Activated CD4-positive, CD25-positive, alpha-beta regulatory T cell treated with anti-CD3 and anti-CD28 coated beads, Interleukin-2, amount 50 U/mL, for 16 hours (primary cell): Measurements from ENCODE around the gene ARAP2.
"Not testable (repeated sequence)": the region's sequence is repeated elsewhere in the genome, so short reads cannot be mapped to it uniquely, and the experiment has no call there.

Experiments
- DNase-seq: peaks from one replicate; pipeline ENCODE4 v3.0.0-alpha.2; 2020; ENCODE audit warnings: low read depth, low spot score

The ARAP2 gene

GRCh38 chr4:36183665-36184393, 60.5 kb downstream of the ARAP2 start:
- no peak for DNase-seq

DNA sequence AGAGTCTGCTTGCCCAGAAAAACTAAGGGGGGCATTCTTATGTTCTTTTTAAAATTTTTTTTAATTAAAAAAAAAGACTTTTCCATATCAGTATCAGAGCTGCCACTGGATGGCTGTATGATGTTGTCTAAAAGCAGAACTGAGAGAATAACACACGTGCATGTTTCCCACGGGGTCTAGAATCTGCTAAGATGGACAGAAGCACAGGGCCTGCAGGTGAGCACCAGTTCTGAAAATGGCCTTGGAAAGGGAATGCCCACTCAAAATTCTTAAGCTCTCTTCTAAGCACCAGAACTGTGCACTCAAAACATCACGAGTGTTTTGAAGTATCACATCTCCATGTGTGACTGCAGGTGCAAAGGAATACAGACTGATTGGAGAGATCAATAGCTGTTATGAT, 61.1 kb downstream of the ARAP2 start:
- DNase-seq = no peak

DNA sequence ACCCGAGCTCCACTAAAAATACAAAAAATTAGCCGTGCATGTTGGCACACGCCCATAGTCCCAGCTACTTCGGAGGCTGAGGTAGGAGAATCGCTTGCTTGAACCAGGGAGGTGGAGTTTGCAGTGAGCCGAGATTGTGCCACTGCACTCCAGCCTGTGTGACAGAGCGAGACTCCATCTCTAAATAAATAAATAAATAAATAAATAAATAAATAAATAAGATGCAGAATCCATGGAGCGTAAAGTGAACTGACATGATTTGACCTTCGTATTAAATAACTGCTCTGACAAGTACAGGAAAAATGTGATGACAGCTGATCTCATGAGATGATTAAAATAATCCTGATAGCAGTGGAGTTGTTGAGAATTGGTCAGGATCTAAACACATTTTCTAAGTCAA, 62.0 kb downstream of the ARAP2 start:
- DNase-seq = not testable (repeated sequence)

DNA sequence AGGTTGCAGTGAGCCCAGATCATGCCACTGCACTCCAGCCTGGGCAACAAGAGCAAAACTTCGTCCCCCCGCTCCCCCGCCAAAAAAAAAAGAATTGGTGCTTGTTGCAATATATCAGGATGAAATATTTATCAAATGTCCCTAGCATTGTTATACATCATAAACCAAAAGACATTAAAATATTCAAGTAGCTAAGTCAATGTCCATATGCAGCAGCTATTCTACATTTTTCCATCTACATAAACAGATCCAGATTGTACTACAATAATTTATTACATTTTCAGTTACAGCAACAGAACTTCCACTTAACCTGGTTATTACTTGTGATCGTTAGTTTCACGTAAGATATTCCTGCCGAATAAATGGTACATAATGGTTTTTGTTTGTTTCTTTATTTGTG, 64.1 kb downstream of the ARAP2 start:
- no peak for DNase-seq

DNA sequence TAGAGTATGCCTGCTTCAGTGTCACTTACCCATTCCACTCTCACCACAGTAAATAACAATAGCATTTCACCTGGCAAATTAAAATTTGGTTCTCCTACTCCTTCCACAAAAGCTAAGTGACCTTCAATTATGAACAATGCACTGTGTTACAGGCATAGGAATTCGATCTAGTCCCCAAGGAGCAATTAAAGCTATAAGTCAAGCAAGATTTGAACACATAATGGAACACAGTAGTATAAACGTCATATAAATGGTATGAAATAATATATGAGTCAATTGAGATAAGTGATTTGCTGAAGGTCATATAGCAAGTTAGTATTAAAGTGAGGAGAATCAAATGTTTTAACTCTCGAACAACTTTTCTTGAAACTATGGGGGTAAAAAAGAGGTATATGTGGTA, 65.8 kb downstream of the ARAP2 start:
- no peak for DNase-seq

DNA sequence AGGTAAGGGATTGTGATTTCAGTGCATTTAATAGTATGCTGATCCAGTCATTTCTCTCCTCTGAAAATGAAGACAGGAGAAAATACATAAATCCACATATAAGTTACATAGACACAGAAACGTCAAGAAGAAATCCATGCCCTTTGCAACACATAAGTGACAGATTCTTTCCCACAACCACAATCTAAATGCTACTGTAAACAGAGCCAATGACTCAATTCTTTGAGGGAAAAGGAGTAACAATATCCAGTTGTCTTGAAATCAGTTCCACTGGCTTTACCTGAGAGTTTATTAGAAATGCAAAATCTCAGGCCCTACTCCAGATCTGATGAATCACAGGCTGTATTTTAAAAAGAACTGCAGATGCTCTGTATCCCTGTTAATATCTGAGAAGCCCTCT, 66.4 kb downstream of the ARAP2 start:
- DNase-seq = no peak

- no peak for DNase-seq
Observed at GRCh38 chr4:36174570-36174969, 69.7 kb downstream of the ARAP2 start.

GRCh38 chr4:36173905-36174304, 70.4 kb downstream of the ARAP2 start:
- no peak for DNase-seq

DNA sequence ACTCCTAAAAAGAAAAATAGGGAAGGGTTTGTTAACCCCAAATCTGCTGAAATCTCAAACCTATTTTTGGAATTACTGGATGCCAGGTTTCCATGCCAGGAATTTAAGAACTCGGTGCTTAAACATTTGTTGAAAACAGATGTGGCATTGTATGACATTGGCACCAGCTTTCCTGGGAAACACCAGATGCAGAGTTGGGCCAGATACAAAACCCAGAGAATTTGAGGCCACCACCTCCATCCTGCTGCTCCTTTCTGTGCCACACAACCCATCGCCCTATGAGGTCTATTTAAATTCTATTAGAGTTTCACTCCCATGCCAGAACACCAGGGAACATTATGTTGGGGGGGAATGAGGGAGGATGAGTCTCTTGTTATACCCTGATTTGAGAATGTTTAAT, 71.7 kb downstream of the ARAP2 start:
- no peak for DNase-seq

DNA sequence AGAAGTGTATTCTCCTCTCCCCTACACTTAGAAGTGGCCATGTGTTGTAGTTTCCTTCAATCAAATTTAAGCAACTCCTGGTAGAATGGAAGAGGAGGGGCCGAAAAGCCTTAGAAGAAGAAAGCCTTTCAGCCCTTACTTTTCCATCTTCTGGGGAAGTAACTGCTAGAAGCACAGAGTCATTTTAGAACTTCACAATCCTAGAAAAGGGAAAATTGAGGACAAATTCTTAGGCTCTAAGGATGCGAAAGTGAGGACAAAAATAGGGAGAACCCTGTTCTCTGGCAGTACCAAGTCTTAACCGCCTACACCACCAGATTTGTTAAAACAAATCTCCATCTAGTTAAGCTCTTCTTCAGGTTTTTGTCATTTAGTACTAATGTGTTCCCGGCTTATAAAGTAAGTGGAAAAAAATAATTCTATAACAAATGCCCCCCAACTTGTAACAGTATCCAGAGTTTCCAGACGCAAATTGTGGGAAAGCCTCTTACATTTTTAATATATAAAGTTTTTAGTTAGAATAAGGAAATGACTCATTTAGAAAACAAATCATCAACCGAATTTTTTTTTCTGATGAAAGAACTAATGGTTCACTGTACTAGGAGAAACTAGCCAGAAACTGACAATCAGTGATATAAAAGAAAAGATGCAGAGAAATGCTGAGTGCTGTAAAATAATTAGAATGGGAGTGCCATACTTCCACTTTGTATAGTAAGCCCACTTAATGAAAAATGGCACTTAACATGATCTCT, 76.0 kb downstream of the ARAP2 start:
- no peak for DNase-seq

GRCh38 chr4:36165631-36166005, 78.7 kb downstream of the ARAP2 start:
- DNase-seq = no peak

- DNase-seq = no peak
Observed at GRCh38 chr4:36164900-36165630, 79.2 kb downstream of the ARAP2 start.

DNA sequence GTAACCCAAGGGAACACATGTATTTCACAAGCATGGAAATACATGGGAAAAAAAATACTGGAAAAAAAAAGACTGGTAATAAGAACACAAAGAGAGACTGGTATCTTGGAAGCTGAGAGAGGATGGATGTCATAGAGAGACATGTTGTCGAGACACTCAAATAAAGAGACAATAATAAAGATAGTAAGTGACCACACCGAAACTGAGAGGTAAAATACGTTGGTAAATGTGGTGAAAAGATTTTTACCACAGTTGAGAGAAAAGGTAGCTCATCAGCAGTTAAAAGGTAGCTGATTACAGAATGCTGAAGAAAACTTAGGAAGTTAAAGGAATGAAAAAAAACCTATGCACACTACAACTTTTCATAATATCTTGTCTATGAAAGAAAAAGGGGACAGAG, 81.1 kb downstream of the ARAP2 start:
- no peak for DNase-seq

DNA sequence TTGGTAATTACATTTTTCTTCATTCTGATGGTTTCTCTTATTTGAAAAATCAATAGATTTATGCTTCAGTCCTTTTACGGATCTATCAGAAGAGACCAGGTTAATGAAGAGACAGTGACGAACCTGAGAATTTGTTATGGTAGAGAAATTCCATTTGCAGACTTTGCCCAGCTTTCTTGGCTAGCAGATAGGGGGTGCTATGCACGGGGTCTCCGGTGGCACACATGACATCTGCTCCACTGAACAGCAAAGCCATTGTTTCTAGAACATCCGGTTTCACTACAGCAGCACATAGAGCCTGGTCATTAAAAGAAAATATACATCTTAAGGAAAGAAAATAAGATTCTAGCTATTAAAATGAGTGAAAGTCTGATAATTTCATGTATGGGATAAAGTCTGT, 85.1 kb downstream of the ARAP2 start:
- DNase-seq = no peak

DNA sequence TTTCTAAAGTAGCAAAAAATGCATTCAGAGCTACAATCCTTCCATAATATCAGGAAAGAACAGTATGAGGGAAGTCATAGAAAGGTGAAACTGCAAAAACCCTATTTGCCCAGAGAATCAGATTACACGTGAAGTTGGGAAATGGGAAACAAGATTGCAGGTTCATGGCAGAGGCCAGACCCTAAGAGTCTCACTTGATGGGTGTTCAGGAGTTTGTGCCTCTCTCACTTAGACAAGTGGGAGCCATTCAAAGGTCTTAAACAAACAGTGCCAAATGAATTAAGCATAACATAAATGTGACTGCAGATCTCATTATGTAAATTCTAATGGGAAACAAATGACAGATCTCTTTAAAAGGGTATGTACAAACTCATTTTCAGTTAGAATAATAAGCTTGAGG, 91.6 kb downstream of the ARAP2 start:
- DNase-seq = no peak

DNA sequence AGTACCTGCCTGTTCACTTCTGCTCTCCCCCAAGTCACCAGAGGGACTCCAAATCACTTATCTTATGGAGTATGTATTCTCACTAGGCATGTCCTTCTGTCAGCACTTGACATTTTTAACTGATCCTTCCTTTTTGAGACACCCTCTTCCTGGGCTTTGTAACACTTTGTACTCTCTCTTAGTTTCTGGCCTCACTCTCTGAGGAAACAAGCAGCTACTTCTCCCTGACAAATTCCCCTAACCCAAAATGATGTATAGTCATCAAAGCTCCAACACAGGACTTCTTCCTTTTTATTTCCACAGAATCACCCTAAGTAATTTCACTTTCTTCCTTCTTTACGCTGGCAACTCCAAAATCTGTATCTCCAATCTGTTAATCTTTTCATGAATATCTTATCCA, 101.8 kb downstream of the ARAP2 start:
- no peak for DNase-seq

DNA sequence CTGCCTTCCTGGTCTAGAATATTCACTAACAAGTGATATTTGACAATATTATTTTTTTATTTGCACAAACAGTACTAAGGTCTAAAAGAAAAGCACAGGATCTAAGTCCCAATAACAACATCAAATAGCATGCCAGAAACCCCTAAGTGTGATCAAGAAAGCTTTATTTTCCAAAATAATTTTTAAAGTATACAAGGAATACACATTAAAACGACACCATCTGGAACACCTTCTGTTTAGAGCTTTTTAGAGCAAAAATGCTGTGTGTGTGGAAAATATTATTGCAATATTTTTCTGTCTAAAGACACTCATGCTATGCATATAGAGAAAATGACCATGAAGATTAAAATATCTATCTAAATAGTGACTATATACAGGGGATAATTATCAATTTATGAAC, 103.1 kb downstream of the ARAP2 start:
- no peak for DNase-seq

GRCh38 chr4:36140421-36140820, 103.9 kb downstream of the ARAP2 start:
- no peak for DNase-seq

DNA sequence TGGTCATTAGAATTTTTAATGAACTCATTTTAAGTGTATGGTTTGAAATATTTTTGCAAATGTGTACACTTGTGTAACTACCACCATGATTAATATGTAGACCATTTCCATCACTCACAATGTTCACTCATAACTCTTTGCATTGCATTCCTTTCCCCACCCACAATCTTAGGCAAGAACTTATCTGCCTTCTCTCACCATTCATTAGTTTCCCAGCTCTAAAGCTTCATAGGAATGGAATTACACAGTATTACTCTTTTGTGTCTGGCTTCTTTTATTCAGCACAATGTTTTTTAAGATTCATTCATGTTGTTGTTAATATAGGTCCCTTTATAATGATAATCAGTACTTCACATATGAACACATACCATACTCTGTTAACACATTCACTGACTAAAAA, 106.1 kb downstream of the ARAP2 start:
- no peak for DNase-seq

DNA sequence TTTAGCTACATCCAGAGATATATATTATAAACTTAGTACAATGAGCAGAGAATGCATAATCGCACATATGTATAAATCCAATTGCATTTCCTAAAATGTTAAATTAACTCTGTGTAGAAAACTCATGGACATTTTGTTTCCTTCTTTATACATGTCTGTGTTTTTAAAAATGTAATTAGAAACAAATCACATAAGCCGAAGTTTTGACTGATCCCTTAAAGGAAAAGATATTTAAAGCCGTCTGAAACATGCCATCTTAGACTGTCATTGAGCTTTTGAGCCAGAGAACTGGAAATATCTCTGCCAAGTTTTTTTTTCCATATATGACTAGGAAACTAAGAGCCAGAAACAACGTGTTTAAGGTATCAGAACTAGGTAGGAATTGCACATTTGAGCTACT, 107.0 kb downstream of the ARAP2 start:
- DNase-seq = no peak

- DNase-seq = no peak
Observed at GRCh38 chr4:36133658-36134057, 110.7 kb downstream of the ARAP2 start.

DNA sequence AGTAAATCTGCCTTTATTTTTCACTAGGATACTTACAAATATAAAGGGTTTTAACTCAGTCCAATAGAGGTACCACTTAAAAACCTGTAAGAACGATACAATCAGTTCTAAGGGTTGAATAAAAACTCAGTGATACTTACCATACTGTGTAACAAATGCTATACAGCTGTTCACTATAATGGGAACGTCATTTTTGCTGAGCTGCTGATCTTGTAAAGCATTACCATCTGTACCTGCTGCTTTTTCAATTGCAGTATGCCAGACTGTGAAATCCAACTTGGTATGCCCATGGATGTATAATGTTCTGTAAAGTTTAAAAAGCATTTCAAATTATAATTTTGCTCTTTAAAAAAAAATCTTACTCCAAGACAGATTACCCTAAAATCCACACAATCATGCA, 111.2 kb downstream of the ARAP2 start:
- no peak for DNase-seq

- no peak for DNase-seq
Observed at GRCh38 chr4:36130641-36131040, 113.7 kb downstream of the ARAP2 start.
